GM12874 (cell line): ENCODE measurements around the gene NEDD9.

ENCODE experiments used
- TF ChIP-seq, protein P1 (sequence below): IDR thresholded peaks from 2 replicates; pipeline ENCODE4 v1.5.1; 2011; ENCODE audit warnings: low read depth, mild to moderate bottlenecking, control low read depth, low read length, moderate library complexity; ENCODE audit not compliant: insufficient read depth

NEDD9 gene

DNA sequence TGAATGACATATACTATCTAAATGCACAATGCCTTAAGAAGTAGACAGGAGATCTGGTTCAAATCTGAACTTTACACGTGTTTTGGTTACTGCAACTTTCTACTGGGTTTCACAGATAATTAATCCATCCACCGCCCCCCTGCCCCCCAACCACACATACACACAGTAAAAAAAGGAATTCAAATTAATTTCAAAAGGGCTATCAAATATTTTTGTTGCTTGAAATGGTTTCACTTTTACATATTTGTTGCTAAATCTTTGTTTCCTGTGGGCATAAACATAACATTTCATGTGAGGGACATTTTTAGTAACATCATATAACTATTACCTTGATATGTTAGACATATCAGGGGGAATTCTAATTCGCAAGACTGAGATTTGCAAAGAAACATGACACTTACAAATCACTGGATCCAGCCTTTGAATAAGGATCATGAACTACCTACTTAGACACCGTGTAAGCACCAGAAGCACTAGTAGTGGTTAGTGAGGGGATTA is 7.5 kb downstream of the NEDD9 start:
- TF ChIP-seq, protein P1, sequence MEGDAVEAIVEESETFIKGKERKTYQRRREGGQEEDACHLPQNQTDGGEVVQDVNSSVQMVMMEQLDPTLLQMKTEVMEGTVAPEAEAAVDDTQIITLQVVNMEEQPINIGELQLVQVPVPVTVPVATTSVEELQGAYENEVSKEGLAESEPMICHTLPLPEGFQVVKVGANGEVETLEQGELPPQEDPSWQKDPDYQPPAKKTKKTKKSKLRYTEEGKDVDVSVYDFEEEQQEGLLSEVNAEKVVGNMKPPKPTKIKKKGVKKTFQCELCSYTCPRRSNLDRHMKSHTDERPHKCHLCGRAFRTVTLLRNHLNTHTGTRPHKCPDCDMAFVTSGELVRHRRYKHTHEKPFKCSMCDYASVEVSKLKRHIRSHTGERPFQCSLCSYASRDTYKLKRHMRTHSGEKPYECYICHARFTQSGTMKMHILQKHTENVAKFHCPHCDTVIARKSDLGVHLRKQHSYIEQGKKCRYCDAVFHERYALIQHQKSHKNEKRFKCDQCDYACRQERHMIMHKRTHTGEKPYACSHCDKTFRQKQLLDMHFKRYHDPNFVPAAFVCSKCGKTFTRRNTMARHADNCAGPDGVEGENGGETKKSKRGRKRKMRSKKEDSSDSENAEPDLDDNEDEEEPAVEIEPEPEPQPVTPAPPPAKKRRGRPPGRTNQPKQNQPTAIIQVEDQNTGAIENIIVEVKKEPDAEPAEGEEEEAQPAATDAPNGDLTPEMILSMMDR = no peak

DNA sequence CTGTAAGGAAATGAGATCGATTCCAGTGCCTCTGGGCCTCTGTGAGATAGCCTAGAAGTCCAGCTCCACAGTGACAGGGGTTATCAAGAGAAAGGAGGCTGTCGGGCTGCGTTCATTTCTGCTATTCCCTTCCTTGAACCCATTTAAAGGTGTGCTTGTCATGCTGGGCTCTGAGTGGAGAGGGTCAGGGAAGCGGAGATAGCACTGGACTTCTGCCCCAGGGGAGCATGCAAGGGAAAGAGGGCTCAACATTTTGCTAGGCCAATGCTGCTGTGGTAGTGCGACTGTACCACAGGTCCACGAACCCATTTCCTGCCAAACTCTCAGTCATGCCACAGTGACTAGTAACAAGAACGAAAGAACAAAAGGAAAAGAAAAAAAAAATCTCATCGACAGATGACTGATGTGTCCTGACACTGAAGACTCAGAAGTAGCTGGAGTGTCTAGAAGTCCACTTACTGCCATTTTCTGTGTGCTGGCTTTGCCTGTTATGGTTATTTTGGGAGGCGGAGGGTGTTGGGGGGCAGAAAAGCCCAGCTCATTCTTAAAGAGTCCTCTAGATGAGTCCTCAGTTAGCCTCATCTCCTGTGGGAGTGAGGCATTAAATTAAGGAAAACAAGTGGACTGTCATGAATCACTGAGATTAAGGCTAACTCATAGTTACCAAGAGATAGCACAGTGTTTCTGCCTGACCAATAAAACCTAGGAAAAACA is 8.1 kb downstream of the NEDD9 start:
- TF ChIP-seq, protein P1 = no peak

DNA sequence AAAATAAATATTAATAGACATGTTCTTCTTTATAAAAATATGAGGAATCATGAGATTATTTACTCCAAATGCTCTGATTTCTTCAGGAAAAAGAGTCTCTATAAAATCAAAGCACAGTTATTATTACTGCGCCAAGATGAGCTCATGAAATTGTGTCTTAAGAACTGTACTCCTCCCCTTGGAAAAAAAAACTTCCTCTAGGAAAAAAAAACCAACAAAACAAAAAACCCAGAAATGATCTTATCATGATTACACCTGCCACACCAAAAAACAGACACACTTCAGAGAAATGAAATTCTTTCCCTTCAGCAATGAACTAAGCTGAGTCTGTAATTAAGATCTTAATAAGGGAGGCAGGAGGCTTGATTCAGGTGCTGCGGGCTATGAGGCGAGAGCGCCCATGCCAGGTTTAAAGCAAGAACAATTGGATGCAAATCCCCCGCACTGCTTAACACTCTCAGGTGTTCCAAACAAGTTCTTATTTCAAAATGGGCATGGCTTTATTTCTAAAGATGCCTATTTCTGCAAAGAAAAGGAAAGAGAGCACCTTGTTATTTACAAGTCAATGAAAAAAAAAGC is 9.1 kb downstream of the NEDD9 start:
- TF ChIP-seq, protein P1 = no peak

DNA sequence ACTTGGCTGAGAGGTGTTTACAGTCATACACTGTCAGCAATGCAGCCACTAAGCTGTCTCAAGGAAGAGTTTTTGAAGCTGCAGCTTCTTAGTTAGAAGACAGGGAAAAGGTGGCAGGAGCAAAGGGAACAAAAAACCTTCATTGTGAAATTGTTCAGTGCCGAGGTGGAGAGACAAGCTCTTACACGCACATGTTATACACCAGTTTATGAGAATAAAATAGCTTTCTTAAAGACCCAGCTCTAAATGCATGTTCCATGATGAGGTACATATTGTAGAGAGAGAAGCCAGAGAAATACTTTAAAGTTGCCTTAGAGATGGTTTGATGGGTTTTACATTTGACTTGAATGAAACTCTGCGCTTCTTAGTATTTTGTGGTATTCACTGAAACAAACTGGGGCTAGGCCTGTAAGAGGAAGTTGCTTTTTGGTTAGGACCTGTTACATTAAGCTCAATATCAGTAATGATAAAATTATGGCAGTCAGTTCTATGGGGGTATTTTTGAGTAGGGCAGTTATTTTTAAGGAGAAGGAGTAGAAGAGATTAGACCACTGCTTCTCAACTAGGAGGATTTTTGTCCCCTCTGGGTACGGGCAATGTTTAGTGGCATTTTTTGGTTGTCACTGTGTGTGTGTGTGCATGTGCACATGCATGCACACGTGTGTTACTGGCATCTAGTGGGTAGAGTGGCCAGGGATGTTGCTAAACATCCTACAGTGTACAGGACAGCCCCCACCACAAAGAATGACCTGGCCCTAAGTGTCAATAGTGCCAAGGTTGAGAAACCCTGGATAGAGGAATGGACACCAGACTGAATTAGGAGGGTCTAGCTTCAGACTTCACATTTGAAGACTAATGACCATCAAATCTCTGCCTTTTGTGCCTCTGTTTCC is 9.8 kb downstream of the NEDD9 start:
- TF ChIP-seq, protein P1 = no peak

DNA sequence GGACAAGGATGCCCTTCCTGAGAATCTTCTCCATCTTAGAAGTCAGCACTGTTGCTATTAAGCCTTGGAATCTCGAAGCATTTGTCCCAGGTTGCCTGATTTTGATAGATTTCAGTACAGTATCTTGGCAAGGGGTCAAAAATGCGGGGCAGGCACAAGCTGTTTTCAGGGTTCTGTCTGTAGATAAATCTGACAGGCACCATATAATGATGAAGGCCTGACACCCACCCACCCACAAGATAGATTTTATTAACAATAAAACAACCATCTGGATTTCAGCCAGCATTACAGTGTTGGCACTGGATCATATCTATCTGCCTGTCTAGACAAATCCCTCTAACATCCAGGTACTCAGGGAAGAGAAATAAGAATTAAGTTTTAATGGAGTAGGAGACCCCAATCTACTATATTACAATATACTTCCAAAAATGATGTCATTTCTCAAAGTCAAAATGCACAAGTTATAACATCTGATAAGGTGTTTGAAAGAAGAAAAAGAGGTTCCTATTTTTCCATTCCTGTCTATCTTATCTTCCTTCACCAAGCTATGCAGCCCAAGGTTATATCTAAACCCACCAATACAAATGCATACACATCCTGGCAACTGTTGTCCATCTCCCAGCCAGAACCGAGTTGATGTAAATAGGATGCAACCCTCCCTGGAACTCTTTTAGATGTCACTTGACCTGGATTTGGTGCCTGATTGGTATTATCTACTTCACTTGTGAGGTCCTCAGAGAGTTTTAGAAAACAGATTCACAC is 10.7 kb downstream of the NEDD9 start:
- TF ChIP-seq, protein P1 = no peak

DNA sequence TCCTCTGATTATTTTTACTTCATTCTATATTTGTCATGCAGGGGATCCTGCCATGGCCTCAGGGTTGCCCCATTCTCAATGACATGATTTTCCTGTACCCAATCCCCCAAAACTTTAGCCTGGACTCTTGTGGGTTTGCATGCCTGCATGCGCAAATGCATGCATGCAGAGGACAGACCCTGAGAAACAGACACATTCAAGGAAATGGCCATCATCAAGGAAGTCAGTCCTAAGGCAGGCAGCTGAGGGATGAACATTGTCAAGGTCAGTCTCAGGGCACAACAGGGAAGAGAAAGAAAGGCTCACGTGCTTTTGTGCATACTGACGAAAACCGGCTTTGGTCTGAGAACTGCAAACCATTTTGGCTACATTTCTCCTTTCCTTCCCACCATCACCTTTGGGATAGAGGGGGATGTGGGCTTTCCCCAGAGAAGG is 13.1 kb downstream of the NEDD9 start:
- TF ChIP-seq, protein P1 = no peak
